DLD1 (cell line): ENCODE data around the gene AKT1.
"Not testable (repeated sequence)": the region's sequence is repeated elsewhere in the genome, so short reads cannot be mapped to it uniquely, and the experiment has no call there.

Experiments used
- in situ Hi-C: cut with HindIII; loops from 2 replicates; pipeline ENCODE4 v1.10.0; 2017; ENCODE audit warnings: low sequenced_read_pairs

AKT1 gene

DNA sequence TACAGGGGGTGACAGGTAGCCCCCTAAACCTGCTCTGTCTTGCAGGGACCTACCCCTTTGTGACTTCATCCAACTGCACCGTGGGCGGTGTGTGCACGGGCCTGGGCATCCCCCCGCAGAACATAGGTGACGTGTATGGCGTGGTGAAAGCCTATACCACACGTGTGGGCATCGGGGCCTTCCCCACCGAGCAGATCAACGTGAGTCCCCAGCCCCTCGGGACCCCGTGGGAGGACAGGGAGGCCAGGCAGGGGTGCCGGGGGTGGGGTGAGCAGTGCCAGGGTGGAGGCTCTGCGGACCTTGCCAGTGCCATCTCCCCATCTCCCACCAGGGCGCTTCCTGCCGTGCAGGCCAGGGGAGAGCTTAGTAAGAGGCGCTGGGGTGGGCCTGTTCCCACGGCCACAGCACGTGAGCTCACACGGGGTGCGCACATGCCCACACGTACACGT lies 53.7 kb downstream of the AKT1 start:
- in situ Hi-C loops, result no loop called here

DNA sequence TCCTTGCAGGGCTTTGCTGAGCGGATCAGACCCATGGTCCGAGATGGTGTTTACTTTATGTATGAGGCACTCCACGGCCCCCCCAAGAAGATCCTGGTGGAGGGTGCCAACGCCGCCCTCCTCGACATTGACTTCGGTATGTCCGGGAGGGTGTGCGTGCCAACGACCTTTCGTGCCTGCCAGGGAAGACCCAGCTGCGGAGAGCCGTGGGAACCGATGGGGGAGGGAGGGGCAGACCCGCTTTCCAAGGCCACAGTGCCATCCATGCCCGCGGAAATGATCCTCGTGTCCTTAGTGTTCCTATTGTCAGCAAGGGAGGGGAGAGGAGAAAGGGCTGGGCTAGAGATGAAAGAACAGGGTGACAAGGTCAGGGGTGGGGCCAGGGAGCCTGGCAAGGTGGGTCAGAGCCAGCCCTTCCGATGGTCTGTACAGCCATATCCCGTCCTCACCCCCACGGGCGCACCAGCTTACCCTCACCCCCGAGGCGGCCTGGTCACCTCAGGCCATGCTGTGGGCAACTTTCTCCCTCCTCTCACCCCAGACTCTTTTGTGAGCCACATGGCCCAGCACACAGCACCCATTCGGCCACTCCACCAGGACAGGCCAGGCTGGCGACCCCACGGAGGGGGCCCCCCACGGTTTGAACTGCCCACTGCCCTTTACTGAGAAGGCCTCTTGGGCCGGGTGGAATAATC lies 54.3 kb downstream of the AKT1 start:
- in situ Hi-C loops, result no loop called here

DNA sequence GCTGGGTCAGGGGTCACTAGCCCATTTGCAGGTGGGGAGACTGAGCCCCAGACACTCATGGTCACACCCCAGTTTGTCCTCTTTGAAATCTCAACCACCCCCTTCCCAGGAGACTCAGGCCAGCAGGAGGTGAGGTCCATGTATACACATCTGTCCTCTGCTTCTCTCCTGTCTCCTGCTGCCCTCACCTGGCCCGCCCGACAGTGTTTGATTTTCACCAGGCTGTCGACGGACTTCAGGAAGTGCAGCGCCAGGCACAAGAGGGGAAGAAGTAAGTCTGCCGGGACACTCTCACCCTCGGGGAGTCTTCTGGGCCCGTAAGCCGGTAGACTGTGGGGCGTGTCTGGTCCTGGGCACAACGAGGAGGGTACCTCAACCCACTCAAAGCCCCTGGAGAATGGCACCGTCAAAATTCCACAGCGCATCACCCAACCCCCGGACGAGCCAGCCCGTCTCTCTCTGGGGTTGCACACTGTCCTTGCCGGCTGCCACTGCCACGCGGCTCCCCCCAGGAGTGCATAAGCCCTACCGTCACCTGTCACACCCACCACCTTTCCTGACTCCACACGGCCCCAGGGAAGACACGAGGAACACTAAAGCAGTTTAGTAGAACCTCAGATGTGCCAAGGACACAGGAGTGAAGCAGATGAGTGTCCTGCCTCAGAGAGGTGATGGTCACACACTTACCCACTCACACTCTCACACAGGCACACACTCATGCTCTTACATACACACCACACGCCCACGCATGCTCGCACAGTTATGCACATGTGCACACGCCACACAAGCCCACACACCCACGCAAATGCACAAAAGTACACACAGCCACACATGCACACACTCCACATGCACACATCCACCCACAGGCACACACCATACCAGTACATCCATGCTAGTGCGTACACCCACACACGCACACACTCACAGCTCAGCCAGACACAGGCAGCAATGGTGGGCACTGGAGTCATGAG lies 55.7 kb downstream of the AKT1 start:
- in situ Hi-C loops, result no loop called here

DNA sequence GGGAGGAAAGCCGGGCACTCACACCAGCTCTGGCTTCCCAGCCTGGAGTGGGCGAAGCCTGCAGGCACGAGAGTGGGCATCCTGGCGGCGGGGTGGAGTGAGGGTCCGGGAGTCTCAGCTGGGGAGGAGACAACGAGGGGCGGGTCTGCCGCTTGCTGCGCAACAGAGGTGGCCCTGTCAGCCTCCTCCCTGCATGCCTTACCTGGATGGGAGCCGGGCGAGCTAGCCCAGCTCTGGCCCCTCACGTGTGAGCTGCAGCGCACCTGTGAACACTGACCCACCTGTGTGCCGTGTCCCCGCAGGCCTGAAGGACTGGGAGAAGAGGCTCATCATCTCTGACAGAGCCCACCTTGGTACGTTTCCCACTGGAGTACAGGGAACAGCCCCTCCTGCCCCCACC lies 56.5 kb downstream of the AKT1 start:
- in situ Hi-C loops, result no loop called here

DNA sequence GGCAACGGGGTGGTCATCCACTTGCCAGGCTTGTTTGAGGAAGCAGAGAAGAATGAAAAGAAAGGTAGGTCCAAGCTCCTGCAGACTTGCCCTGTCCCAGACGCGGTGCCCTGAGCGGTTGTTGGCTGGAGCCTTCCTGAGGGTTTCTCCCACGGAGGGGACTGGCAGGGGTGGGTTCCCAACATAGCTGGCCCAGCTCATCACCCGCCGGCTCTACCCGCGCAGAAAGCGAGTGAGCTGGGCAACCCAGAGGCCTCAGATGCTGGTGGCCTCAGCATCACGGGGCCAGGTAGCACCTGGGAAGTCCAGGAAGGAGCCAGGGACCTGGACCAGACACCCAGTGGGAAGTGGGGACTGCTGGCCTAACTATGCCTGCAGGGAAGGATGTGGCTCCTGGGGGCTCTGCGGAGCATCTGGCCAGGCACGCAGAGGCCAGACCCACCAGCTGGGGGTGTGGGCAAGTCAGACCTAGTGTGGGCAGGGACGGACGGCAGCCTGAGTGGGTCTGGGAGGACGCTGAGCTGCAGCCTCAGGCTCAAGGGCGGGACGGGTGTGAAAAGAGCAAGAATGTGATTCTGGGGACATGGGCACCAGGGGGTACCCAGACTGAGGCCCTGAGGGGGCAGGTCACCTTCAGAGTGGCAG lies 57.1 kb downstream of the AKT1 start:
- in situ Hi-C loops, result no loop called here

DNA sequence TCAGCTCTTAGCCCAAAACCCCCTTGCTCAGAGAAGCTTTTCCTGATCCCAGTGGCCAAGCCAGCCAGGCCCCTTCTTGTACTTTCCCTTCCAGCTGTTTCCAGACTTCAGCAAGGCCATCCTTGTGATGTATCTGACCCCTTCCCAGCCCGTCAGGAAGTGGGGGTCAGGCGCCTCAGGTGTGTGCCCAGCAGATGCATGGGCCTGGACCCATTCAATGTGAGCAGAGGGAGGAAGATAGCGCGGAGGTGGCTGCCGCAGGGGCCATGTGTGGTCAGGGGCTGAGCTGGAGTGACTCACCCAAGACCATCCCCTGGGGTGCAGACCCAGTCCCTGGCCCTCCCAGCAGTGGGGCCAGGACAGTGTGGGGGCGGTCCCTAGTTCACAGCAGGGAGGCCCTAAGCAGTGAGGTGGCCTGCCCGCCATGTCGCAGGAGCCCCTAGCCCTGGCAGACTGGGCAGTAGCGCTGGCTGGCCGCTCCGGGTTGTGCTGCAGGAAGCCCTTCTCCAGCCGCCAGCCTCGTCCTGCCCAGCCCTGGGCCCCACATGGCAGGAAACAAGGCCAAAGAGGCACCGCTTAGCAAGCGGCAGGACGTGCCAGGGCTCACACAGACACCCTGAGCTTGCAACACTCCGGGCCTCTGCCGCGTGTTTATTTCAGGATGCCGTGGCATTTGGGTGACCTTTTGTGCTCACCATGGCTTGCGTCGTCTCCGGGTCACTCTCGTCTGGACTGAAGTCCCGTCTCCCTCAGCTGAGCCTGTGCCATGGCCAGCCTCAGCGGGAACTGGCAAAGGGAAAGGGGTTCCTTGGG lies 59.5 kb downstream of the AKT1 start:
- in situ Hi-C loops, result no loop called here

DNA sequence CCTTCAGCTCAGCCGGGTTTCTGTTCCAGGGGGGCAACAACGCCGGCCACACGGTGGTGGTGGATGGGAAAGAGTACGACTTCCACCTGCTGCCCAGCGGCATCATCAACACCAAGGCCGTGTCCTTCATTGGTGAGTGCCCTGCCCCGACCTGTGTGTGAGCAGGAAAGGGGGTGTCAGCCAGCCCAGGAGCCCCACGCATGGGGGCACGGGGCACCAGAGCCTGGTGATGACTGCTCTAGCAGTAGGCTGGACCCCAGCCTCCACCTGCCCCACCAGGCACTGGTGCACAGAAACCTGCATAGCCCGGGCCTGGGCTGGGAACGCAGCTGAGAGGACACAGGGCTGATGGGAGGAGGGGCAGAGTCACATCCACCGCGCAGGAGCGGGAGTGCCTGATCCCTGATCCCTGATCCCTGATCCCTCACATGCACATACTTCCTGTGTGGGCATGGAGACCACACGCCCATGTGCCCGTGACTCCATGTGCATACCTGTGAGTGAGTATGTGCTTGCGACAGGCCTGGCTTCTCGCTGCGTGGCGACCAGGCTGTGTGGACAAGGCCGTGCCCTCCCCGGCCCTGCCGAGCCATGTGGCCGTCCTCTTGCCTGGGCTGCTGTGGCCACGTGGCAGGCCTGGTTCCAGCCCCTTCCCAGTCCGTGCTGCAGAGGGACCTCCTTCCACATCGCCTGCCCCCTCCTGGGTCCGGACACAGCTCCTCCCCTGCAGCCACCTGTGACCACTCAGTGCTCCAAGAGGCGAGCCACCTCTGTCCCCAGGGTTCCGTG lies 60.4 kb downstream of the AKT1 start:
- in situ Hi-C loops, result no loop called here

DNA sequence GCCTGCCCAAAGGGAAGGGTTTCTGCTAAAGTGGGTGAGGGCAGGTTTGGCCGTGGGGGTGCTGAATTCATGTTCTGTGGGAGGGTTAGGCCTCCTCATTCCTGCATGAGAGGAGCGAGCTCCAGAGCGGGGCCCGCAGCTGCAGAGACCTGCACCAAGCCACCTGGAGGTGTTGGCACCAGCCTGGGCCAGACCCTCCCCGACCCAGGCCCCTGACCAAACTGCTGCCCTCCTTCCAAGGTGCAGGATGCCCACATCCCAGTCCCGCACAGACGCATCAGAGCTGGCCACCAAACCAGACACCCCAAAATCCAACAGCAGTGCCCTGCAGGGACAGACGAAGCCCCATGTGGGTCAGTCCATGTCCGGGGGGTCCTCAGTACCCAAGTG lies 61.0 kb downstream of the AKT1 start:
- in situ Hi-C loops, result no loop called here

DNA sequence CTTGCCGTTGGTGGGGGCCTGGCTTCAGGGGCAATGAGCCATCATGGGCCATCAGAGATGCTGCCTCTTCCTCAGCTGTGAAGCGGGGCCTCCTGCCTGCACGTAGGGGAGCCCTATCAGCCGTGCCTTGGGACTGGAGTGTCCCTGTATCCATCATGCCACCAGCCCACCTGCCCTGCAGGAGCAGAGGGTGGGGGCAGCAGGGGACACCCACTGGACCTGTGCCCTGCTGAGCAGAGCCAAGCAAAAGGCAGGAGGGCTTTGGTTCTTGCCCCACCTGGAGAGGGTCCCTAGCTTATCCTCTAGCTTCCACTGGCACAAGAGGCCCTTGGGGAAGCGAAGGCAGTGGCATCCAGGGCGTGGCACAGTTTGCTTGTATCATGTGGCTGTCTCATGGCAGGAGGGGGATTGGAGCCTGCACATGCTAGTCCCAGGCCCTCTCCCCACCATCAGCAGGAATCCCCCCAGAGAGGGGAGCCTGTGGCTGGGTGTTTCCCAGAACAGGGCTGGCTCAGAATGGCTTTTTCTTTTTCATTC lies 61.4 kb downstream of the AKT1 start:
- in situ Hi-C loops, result no loop called here

DNA sequence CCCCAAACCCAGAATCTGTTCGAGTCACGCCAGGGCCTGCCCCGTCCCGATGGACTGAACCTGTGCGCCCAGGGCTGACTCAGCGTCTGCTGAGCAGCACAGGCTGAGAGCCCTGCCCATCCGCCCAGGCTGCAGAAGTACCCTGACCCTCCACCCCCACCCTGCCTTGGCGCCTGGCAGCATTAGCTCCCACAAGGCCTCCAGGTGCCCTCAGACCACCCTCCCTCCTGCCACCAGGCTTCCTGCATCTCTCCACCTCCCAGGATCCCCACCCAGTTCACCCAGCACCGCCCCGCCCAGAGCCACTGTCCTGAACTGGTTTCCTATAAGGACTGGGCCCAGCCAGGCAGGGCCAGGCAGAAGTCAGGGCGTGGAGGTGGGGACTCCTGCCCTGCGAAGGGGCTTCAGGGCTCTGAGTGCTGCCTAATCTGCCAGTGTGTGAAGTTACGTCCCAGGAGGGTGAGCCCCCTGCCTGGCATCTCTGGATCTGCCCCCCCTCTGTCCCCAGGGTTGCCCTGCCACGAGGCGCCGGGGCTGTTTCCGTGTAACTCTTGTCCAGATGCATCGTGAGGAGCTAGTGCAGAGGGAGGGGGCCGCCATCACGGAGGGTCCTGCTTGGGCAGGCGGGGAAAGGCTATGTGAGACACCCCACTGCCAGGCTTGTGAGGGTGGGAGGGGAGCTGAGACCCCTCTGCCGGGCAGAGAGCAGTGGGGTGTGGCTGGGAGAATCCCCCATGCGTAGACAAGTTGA lies 62.4 kb downstream of the AKT1 start:
- in situ Hi-C loops, result no loop called here

DNA sequence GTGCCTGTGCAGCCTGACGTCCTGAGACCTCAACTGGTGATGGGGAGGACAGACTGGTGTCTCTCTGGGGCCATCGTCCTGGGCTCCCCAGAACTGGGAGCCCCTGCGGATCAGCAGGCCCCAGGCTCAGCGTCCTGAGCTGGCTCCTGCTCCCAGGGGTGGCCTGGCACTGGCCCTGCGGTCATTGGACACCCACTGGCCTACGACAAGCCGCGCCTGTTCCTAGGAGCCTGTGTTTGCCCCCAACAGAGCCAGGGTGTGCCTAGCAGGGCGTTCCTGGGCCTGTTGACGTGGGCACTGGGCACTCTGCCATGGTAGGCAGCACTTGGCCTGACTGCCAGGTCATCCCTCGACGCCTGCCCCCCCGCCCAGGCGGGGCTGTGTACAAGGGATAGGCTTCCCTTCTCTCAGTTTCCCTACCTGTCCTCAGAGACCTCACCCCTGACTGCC lies 63.2 kb downstream of the AKT1 start:
- in situ Hi-C loops, result no loop called here

DNA sequence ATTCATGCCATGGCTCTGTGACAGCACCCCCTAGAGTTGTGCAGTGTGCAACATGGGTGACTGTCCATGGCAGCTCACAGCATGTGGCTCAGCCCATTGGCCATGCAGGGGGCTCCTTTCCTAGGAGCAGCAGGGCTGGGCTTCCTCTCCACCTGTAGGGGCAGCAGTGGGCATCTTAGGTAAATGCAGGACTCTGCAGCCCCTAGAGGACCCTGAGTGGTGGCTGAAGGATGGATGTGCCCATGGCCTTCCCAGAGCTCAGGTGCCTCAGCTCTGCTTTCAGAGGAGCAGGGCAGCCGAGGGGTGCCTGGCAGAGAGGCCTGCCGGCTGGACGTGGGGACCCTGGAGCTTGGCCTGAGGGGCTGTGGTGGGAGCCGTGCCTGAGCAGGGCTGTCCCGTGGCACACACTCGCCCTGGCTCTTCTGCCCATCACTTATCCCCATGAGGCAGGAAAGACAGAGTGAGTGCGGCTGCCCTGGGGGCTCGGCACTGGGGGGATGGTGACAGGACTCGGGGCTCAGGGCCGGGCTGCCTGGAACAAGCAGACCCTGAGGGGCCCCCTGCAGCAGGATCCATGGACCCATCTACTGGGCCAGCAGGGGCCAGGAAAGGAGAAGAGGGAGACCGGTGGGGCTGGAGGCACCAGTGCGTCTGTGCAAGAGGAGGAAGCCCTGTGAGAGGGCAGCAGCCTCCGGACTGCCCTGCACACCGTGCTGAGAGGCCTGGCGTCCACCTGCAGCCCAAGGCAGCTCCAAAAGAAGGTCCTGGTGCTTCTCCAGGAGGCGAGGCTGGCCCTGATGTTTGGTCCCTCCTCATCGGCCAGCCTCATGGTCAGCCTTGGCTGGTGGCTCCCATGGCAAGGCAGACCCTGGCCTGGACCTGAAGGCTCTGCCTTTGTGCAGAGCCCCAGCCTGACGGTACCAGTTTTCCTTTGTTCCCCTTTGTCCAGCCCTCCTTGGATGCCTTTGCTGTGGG lies 63.9 kb downstream of the AKT1 start:
- in situ Hi-C loops, result no loop called here

DNA sequence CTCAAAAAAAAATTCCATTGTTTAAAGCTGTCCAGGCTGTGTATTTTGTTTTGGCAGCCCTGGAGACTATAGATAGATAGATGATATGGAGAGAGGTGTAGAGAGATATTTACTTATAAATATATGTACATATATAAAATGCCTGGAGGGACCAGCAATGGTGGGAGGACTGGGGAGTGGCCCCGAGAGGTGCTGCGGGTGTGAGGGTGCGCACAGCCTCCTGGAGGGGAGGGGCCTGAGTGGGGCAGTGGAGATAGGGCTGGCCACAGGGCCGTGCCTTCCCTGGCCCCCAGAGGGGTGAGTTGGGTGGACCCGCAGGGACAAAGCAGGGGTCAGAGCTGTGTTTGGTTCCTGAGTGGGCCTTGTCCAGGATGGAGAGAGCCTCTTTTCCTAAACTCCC lies 65.1 kb downstream of the AKT1 start:
- in situ Hi-C loops, result no loop called here

DNA sequence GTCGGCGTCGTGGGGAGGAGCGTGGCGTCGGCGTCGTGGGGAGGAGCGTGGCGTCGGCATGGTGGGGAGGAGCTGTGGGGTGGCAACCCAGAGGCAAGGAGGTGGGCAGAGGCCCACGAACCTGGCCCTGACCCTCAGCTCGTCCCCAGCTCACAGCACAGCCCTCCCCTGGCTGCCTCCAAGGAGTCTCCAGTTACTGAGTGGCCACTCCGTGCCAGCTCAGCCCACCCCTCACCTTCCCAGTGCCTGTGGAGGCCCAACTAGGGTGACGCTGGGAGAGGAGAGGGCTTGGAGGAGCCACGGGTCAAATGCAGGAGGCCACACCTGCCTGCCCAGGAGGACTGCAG lies 65.7 kb downstream of the AKT1 start:
- in situ Hi-C loops, result no loop called here

DNA sequence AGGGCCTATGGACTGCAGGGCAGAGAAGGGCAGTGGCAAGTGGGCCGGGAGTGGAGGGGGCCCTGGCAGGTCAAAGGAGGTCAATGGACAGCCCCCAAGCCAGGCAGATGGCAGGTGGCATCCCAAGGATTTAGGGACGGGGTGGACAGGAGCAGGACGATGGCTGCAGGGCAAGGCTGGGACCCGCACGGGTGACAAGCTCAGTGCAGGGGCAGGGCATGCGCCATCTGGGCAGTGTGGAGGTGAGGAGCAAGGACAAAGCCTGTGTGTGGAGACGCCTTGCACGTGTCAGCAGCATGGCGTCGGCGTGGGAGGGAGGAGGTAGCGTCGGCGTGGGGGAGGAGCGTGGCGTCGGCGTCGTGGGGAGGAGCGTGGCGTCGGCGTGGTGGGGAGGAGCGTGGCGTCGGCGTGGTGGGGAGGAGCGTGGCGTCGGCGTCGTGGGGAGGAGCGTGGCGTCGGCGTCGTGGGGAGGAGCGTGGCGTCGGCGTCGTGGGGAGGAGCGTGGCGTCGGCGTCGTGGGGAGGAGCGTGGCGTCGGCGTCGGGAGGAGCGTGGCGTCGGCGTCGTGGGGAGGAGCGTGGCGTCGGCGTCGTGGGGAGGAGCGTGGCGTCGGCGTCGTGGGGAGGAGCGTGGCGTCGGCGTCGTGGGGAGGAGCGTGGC lies 66.2 kb downstream of the AKT1 start:
- in situ Hi-C loops, result not testable (repeated sequence)

DNA sequence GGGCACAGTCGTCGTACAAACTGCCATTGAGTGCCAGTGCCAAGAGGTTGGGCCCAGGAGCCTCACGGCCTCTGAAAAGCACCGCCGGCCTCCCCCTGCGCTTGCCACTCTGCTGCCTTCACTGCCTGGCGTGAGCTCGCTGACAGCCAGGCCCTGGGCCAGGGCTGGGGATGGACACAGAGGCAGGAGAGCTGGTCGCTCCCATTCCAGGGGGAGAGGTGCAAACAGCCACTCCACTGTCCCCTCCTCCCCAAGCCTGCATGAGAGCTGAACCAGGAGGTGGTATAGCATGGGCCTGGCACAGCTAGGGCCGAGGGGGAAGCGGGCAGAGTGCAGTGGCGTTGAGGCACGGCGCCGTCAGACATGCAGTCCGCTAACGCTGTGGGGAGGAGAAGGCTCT lies 66.9 kb downstream of the AKT1 start:
- in situ Hi-C loops, result no loop called here
